HepG2 (cell line): Measurements from ENCODE around the gene SGCE. TPM values are rescaled to one million over a fixed set of nuclear protein-coding genes. Genes with fewer than 3 reads are reported as not detected.

Source experiments
- DPF2 ChIP-seq: sonication (generic); formaldehyde crosslinking; IDR thresholded peaks from 2 replicates; pipeline ENCODE4 v1.4.0; 2020; ENCODE audit warnings: mild to moderate bottlenecking, low read depth, missing genetic modification reagents, borderline replicate concordance
- ETV6 ChIP-seq: sonication (generic); formaldehyde crosslinking; conservative IDR thresholded peaks from 2 replicates; pipeline ENCODE4 v1.4.0; 2020; ENCODE audit warnings: missing genetic modification reagents
- FOXA1 ChIP-seq, 2 experiments: fragments of 450-650 bp in 1 of 2; sonication (generic) in 1 of 2; formaldehyde crosslinking in 1 of 2; IDR thresholded peaks; 2 replicates each; pipeline versions ENCODE4 v1.4.0 to v1.6.1; 2016 to 2020; ENCODE audit warnings: missing genetic modification reagents in 1 of 2
- FOXO1 ChIP-seq: sonication (generic); formaldehyde crosslinking; IDR thresholded peaks from 2 replicates; pipeline ENCODE4 v1.4.0; 2020; ENCODE audit warnings: missing genetic modification reagents
- HDAC6 ChIP-seq: fragments of 200-600 bp; sonication (generic); IDR thresholded peaks from 2 replicates; pipeline ENCODE4 v1.7.0; 2017; ENCODE audit warnings: mild to moderate bottlenecking, antibody characterized with exemption, low read length, low read depth
- IKZF4 ChIP-seq: sonication (generic); formaldehyde crosslinking; IDR thresholded peaks from 2 replicates; pipeline ENCODE4 v1.5.1; 2020; ENCODE audit warnings: borderline replicate concordance, mild to moderate bottlenecking, low read depth, missing genetic modification reagents; ENCODE audit errors: not compliant biosample characterization
- KDM2A ChIP-seq: sonication (generic); formaldehyde crosslinking; IDR thresholded peaks from 2 replicates; pipeline ENCODE4 v1.4.0; 2020; ENCODE audit warnings: low read depth, missing genetic modification reagents, borderline replicate concordance
- MATR3 ChIP-seq: sonication (generic); formaldehyde crosslinking; IDR thresholded peaks from 2 replicates; pipeline ENCODE4 v1.4.0; 2020; ENCODE audit warnings: missing genetic modification reagents
- NFIB ChIP-seq: sonication (generic); formaldehyde crosslinking; IDR thresholded peaks from 2 replicates; pipeline ENCODE4 v1.9.0; 2021; ENCODE audit warnings: missing genetic modification reagents, mild to moderate bottlenecking, borderline replicate concordance
- NR2C2 ChIP-seq: sonication (generic); formaldehyde crosslinking; IDR thresholded peaks from 2 replicates; pipeline ENCODE4 v1.4.0; 2020; ENCODE audit warnings: missing genetic modification reagents, mild to moderate bottlenecking, moderate library complexity, borderline replicate concordance
- RXRA ChIP-seq: sonication (generic); formaldehyde crosslinking; IDR thresholded peaks from 2 replicates; pipeline ENCODE4 v1.5.1; 2020; ENCODE audit warnings: missing genetic modification reagents
- ZFAT ChIP-seq: sonication (generic); formaldehyde crosslinking; conservative IDR thresholded peaks from 2 replicates; pipeline ENCODE4 v1.8.1; 2023; ENCODE audit warnings: missing genetic modification reagents, inconsistent platforms
- ZNF256 ChIP-seq: sonication (generic); formaldehyde crosslinking; conservative IDR thresholded peaks from 2 replicates; pipeline ENCODE4 v1.4.0; 2020; ENCODE audit warnings: missing genetic modification reagents
- ZNF343 ChIP-seq: sonication (generic); formaldehyde crosslinking; IDR thresholded peaks from 2 replicates; pipeline ENCODE4 v1.4.0; 2020; ENCODE audit warnings: mild to moderate bottlenecking, missing genetic modification reagents
- ZNF879 ChIP-seq: sonication (generic); formaldehyde crosslinking; IDR thresholded peaks from 2 replicates; pipeline ENCODE4 v1.8.1; 2023; ENCODE audit warnings: missing genetic modification reagents
- ZSCAN30 ChIP-seq: sonication (generic); formaldehyde crosslinking; IDR thresholded peaks from 2 replicates; pipeline ENCODE4 v1.5.0; 2020; ENCODE audit warnings: mild to moderate bottlenecking, missing genetic modification reagents
- polyA plus RNA-seq, 8 experiments: library from polyadenylated mRNA; depleted of rRNA in 3 of 8; stranded (reverse) in 7 of 8; unstranded in 1 of 8; fragments of >200 nt; fragmentation: Illumina TruSeq in 4 of 8; extraction: Trizol in 4 of 8; gene quantifications; 2 replicates each; pipeline versions ENCODE4 v1.2.1 to v1.2.3, GENCODE V29; 2011 to 2016; ENCODE audit warnings: low read depth in 4 of 8, missing spikeins in 1 of 8, mixed read lengths in 1 of 8; ENCODE audit not compliant: insufficient read depth in 1 of 8
- total RNA-seq, 5 experiments: library from RNA; depleted of rRNA; stranded (reverse); fragments of >200 nt; fragmentation: Illumina TruSeq; extraction: Trizol; gene quantifications; 2 replicates each; pipeline ENCODE4 v1.2.3, GENCODE V29; 2016; ENCODE audit warnings: low read depth in 1 of 5
- TF ChIP-seq, protein P1 (sequence below): sonication (generic); formaldehyde crosslinking; IDR thresholded peaks from 2 replicates; pipeline ENCODE4 v1.4.0; 2020; ENCODE audit warnings: missing genetic modification reagents, borderline replicate concordance
- TF ChIP-seq, protein P2 (sequence below): IDR thresholded peaks from 2 replicates; pipeline ENCODE4 v1.6.1; 2016; ENCODE audit warnings: missing genetic modification reagents, missing compliant biosample characterization
- TF ChIP-seq, protein P3 (sequence below): sonication (generic); formaldehyde crosslinking; conservative IDR thresholded peaks from 2 replicates; pipeline ENCODE4 v1.4.0; 2020; ENCODE audit warnings: mild to moderate bottlenecking, missing genetic modification reagents, moderate library complexity
- TF ChIP-seq, protein P4 (sequence below): IDR thresholded peaks from 2 replicates; pipeline ENCODE4 v1.6.1; 2016; ENCODE audit warnings: mild to moderate bottlenecking, missing biosample characterization, missing genetic modification reagents
- TF ChIP-seq, protein P5 (sequence below): sonication (generic); formaldehyde crosslinking; IDR thresholded peaks from 2 replicates; pipeline ENCODE4 v1.8.1; 2022; ENCODE audit warnings: low read depth, mild to moderate bottlenecking, missing genetic modification reagents

SGCE gene
- total and polyA plus RNA-seq, 2 of the 13 experiments (the other 11 are each of a cell fraction or from before 2014, with no cell fraction given), result 52.3 to 71.1 TPM

DNA sequence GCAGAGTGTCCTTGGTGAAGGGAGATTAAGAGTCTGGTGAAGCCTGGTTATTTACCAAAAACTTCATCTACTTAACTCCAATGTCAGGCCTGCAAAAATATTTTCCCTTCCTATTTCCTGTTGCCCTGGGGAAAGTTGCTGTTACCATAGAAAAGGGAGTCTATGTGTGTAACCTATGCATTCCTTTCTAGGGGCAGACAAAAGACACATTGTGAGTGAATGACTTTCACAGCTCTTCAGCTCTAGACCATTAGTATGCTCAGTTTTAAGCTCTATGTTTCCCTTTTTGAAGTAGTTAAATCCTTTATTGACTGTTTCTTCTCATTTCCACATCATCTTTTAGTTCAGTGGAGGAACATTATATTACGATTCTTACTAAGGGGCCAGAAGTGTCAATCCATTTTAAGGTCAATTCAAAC, 45.6 kb upstream of the SGCE start (continued):
- TF ChIP-seq, protein P1, sequence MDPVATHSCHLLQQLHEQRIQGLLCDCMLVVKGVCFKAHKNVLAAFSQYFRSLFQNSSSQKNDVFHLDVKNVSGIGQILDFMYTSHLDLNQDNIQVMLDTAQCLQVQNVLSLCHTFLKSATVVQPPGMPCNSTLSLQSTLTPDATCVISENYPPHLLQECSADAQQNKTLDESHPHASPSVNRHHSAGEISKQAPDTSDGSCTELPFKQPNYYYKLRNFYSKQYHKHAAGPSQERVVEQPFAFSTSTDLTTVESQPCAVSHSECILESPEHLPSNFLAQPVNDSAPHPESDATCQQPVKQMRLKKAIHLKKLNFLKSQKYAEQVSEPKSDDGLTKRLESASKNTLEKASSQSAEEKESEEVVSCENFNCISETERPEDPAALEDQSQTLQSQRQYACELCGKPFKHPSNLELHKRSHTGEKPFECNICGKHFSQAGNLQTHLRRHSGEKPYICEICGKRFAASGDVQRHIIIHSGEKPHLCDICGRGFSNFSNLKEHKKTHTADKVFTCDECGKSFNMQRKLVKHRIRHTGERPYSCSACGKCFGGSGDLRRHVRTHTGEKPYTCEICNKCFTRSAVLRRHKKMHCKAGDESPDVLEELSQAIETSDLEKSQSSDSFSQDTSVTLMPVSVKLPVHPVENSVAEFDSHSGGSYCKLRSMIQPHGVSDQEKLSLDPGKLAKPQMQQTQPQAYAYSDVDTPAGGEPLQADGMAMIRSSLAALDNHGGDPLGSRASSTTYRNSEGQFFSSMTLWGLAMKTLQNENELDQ (CRISPR knock-in tag), result no peak
- TF ChIP-seq FOXA1 (IDR thresholded peaks at IDR 0.05), result no peak; the same call in 1 of the 2 replicates
- peak; percentile 74 for TF ChIP-seq FOXA1 (CRISPR knock-in tag; IDR thresholded peaks at IDR 0.05)
- no peak for TF ChIP-seq KDM2A (CRISPR knock-in tag)
- no peak for TF ChIP-seq ZNF879 (CRISPR knock-in tag)
- TF ChIP-seq, protein P2, sequence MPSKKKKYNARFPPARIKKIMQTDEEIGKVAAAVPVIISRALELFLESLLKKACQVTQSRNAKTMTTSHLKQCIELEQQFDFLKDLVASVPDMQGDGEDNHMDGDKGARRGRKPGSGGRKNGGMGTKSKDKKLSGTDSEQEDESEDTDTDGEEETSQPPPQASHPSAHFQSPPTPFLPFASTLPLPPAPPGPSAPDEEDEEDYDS (CRISPR knock-in tag), result peak; percentile 57; the same call in 1 of the 2 replicates
- no peak for TF ChIP-seq HDAC6
- TF ChIP-seq, protein P3, sequence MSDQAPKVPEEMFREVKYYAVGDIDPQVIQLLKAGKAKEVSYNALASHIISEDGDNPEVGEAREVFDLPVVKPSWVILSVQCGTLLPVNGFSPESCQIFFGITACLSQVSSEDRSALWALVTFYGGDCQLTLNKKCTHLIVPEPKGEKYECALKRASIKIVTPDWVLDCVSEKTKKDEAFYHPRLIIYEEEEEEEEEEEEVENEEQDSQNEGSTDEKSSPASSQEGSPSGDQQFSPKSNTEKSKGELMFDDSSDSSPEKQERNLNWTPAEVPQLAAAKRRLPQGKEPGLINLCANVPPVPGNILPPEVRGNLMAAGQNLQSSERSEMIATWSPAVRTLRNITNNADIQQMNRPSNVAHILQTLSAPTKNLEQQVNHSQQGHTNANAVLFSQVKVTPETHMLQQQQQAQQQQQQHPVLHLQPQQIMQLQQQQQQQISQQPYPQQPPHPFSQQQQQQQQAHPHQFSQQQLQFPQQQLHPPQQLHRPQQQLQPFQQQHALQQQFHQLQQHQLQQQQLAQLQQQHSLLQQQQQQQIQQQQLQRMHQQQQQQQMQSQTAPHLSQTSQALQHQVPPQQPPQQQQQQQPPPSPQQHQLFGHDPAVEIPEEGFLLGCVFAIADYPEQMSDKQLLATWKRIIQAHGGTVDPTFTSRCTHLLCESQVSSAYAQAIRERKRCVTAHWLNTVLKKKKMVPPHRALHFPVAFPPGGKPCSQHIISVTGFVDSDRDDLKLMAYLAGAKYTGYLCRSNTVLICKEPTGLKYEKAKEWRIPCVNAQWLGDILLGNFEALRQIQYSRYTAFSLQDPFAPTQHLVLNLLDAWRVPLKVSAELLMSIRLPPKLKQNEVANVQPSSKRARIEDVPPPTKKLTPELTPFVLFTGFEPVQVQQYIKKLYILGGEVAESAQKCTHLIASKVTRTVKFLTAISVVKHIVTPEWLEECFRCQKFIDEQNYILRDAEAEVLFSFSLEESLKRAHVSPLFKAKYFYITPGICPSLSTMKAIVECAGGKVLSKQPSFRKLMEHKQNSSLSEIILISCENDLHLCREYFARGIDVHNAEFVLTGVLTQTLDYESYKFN (CRISPR knock-in tag), result peak; percentile 90
- no peak for TF ChIP-seq ETV6 (CRISPR knock-in tag)
- no peak for TF ChIP-seq RXRA (CRISPR knock-in tag)
- TF ChIP-seq, protein P4, sequence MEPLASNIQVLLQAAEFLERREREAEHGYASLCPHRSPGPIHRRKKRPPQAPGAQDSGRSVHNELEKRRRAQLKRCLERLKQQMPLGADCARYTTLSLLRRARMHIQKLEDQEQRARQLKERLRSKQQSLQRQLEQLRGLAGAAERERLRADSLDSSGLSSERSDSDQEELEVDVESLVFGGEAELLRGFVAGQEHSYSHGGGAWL (CRISPR knock-in tag), result no peak
- no peak for TF ChIP-seq MATR3 (CRISPR knock-in tag)
- TF ChIP-seq, protein P5, sequence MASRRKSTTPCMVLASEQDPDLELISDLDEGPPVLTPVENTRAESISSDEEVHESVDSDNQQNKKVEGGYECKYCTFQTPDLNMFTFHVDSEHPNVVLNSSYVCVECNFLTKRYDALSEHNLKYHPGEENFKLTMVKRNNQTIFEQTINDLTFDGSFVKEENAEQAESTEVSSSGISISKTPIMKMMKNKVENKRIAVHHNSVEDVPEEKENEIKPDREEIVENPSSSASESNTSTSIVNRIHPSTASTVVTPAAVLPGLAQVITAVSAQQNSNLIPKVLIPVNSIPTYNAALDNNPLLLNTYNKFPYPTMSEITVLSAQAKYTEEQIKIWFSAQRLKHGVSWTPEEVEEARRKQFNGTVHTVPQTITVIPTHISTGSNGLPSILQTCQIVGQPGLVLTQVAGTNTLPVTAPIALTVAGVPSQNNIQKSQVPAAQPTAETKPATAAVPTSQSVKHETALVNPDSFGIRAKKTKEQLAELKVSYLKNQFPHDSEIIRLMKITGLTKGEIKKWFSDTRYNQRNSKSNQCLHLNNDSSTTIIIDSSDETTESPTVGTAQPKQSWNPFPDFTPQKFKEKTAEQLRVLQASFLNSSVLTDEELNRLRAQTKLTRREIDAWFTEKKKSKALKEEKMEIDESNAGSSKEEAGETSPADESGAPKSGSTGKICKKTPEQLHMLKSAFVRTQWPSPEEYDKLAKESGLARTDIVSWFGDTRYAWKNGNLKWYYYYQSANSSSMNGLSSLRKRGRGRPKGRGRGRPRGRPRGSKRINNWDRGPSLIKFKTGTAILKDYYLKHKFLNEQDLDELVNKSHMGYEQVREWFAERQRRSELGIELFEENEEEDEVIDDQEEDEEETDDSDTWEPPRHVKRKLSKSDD (CRISPR knock-in tag), result no peak
- TF ChIP-seq ZSCAN30 (CRISPR knock-in tag), result no peak
- TF ChIP-seq ZFAT, result no peak
- TF ChIP-seq DPF2, result peak; percentile 86
- TF ChIP-seq ZNF256 (CRISPR knock-in tag), result no peak
- no peak for TF ChIP-seq IKZF4 (CRISPR knock-in tag)
- peak; percentile 23; the same call in 1 of the 2 replicates for TF ChIP-seq NR2C2 (CRISPR knock-in tag)
- no peak for TF ChIP-seq ZNF343 (CRISPR knock-in tag)
- TF ChIP-seq FOXO1 (CRISPR knock-in tag), result peak; percentile 89
- no peak for TF ChIP-seq NFIB (CRISPR knock-in tag)
